HG02759 (cell line): ENCODE measurements around the gene LMF1.
"Not testable (repeated sequence)": the region's sequence is repeated elsewhere in the genome, so short reads cannot be mapped to it uniquely, and the experiment has no call there.

Experiments
- ATAC-seq: cut with Tn5 transposase; IDR thresholded peaks from one replicate; pipeline ENCODE4 v1.9.1; 2021; ENCODE audit warnings: mild to moderate bottlenecking, moderate library complexity; ENCODE audit not compliant: unreplicated experiment

The LMF1 gene

DNA sequence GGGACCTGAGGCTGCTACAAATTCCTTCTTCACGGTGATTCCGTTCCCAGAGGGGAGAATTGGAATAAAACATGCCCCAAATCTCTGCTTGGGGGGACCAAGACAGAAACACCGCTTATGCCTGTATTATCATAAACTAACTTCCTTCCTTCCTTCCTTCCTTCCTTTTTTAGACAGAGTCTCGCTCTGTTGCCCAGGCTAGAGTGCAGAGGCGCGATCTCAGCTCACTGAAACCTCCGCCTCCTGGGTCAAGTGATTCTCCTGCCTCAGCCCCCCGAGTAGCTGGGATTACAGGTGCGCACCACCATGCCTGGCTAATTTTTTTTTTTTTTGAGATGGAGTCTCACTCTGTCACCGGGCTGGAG is 150.8 kb downstream of the LMF1 start:
- ATAC-seq = not testable (repeated sequence)

DNA sequence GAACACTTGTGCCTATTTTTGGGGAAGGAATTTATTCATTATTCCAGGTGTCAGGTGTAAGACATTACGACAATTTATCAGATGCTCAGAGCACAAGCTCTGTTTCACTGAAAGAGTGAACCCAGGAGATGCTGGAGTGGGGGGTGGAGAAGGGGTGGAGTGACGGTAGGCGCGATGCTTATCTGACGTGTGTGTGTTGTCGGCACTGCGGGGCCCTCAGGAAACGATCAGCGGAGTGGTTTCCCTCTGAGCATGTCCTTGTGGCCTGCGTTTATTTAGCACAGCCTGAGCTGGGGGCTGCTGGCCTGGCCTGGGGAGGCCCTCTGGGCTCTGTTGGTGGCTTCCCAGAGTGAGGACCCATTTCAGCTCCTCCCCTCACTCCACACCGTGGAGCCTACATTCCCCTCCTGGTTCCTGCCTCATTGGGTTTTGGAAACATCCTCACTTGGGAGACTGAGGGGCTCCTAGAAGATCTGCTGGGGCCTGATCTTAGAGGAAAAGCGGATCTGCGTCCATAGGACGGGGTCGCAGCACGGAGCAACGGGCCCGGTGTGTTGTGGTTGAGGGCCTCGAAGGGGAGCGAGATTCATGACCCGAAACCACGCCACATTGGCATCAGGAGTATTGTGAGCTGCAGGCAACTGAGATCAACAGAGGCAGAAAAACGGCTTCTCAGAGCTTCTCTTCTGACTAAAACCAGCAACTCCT is 151.3 kb downstream of the LMF1 start:
- ATAC-seq = no peak

DNA sequence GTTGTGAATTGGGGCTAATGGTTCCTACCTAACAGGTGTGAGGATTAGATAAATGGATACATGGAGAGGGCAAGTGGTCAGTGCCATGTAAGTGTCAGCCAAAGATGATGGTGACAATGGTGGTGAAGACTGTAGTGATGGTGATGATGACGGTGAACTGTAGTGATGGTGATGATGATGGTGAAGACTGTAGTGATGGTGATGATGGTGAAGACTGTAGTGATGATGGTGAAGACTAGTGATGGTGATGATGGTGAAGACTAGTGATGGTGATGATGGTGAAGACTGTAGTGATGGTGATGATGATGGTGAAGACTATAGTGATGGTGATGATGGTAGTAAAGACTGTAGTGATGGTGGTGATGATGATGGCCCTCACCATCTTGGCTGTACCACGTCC is 152.2 kb downstream of the LMF1 start:
- ATAC-seq = no peak

DNA sequence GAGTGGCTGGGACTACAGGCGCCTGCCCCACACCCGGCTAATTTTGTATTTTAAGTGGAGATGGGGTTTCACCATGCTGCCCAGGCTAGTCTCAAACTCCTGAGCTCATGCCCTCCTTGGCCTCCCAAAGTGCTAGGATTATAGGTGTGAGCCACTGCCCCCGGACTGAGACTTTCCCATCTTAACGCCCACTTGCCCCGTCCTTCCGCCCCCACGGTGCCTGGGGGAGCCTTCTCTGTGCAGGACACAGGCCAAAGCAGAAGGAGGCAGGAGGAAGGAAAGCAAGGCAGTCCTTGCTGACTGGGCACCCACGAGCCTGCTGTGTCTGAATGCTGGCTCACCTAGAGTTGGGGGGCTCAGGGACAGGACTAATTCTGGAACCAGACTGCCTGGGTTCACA is 152.7 kb downstream of the LMF1 start:
- ATAC-seq = no peak

DNA sequence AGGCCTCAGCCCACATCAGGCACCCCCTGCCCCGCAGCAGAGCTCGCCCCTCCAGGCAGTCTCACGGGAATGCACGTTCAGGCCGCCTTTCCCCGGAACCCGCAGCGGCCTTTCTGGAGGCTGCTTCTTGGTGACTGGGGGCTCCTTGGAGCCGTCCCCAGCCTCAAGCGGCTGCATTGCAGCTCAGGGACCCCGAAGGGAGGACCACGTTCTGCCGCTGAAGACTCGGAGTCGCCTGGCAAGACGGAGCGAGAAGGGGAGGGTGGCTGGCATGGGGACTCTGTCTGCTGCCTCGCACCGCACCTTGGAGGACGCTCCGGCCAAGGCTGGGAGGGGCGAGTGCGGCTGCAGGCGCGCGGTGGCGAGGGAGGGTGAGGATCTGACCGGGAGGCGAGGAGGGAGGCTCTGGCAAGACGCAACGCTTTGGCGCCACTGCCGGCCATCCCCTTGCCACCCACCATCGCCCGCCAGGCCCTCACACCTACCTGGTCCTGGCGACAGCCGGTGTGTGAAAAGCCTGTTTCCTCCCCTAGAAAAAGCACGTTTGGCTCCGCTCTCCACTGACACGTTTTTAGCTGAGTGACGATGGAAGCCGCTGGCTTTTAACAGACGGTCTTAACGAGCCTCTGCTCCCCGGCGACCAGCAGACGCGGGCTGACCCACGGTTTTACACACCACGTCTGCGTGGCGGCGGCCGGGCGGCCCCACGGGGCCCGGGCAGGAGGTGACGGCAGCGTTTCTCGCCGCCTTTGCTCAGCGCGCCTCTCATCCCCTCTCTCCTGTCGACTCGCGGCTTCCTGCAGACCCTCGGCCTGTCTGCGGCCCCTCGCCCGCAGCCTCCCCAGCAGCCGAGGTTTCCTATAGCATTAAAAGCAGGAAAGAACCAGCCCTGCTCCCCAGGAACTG is 153.5 kb downstream of the LMF1 start:
- ATAC-seq = no peak

DNA sequence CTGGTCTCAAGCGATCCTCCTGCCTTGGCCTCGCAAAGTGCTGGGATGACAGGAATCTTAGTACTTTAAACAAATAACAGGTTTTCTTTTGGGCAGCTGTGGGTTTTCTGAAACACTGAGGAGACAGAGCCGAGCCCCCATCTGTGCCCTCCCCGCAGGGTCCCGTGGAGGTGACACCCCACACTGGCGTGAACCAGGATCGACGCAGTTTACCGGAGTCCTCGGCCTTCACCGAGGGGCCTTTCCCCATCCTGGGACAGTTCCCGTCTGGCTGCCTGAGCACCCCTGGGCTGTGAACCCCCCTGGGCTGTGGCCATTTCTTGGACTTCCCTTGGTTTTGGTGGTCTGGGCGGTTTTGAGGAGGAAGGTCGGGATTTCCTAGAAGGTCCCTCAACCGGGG is 154.9 kb downstream of the LMF1 start:
- ATAC-seq = no peak

DNA sequence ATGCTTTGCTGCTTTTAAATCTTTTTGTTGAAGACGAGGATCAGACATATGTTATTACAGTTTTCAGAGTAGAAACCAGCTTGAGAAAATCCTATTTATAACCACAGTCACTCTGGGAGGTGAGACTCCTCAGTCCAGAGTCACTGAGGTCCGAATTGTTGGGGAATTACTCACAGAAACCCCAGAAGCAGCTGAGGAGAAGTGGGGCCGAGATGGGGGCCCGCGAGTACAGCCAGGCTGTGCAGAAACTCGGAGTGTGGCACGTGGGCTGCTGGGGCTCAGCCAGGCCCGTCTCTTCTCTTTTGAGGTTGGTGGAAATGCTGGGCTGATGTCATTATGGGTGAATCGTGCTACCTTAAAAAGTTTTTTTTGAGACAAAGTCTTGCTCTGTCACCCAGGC is 155.8 kb downstream of the LMF1 start:
- ATAC-seq = no peak

DNA sequence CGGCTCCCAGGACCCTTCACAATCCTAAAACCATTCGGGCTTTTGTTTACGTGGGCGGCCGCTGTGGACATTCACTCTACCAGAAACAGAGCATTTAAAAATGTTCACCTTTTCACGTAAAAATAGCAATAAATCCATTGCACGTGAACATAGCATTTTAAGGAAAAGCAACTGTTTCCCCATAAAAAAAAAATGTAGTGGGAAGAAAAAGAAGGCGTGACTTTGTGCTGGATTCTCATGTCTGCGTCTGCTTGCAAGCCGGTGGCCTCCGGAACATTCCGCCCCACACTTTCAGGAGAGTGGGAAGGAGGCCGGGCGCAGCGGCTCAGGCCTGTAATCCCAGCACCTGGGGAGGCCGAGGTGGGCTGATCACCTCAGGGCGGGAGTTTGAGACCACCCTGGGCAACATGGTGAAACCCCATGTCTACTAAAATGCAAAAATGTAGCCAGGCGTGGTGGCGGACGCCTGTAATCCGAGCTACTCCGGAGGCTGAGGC is 156.8 kb downstream of the LMF1 start:
- ATAC-seq = no peak

DNA sequence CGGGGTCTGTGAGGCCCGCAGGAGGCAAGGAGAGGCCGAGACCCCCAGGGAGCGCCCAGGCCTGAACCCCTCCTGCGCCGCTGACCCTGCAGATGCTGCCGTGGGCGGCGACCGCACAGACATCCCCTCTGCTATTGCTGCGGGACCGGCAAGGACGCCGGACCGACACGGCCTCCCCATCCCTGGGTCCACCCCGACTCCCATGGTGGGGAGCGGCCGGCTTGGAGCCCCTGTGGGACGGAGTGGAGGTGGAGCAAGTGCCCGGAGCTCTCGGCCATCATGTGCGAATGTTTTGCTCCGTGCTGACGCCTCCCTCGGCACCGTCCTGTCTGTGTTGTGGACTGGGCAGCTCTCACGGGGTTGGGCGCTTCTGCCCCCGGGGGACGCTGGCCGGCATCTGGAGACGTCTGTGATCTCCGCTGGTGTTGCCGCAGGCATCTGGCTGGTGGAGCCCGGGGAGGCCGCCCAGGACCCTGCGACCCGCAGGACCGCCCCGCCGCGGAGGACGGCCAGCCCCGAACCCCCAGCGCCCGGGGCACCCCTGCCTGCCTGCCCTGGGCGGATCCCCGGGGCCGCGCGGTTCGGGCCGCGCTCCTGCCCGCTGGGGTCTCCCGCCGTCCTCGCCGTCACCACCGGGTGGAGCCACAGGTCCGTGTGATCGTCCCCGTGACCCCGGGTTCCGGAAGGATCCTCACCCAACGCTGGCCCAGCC is 157.4 kb downstream of the LMF1 start:
- ATAC-seq = no peak

DNA sequence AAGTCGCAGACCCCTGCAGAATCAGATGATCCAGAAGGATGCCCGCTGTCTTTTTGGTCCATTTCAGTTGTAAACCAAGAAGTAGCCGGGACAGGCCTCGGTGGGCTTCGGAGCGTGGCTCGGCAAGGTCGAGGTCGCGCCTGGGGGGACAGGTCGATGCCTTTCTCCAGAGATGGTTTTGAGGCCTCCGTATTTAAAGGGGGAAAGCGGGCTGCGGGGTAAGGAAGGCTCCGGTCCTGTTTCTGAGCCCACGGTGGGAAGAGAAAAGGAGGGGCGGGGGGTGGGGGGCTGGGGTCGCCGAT is 162.7 kb downstream of the LMF1 start:
- no peak for ATAC-seq

DNA sequence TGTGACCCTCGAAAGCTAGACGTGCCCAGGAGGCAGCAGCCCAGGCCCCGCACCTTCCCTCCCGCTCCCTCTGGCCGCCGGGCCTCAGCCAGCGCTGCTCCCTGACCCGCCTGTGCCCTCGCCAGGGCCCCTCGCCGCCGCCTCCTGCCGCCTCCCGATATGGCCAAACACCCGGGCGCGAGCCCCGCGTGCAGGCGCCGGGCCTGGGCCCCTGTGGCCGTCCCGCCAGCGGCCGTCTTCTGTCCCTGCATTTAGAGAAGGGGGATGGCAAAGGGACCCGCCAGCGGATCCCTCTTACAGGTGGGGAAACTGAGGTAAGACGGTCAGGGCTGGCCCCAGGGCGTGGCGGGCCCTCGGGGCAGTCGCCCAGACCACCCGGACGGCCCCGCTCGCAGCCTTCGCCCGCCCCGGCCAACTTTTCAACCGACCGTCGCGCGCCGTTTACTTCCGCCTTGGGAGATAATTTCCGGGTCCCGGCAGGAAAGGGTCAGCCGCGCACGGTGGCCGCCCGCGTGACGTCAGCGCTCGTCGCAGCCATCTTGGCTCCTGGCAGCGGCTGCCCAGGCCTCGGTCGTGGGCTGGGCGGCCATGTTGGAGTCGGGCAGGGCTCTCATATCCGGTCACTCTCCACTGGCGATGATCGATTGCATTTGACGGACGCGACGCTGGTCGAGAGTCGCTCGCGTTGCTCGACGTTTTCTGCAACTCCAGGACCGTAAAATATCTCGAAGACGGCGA is 163.3 kb downstream of the LMF1 start:
- ATAC-seq = peak; percentile 83

DNA sequence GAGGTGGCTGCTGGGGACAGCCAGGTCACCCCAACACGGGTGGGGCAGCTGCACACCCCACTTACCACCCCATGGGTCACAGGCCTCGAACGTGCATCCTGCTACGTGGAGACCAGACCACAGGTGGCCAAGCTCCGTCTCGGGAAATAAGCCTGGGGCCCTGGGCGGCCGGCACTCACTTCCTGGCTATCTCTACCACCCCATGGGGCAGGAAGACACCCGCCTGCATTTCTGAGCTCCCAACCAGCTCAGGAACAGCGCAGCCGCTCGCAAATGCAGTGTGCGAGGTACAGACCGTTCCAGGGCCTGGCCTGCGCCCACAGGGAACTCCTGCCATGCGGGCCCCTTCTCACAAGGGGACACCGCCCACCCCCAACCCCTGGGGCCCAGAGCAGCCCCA is 165.3 kb downstream of the LMF1 start:
- ATAC-seq = no peak

DNA sequence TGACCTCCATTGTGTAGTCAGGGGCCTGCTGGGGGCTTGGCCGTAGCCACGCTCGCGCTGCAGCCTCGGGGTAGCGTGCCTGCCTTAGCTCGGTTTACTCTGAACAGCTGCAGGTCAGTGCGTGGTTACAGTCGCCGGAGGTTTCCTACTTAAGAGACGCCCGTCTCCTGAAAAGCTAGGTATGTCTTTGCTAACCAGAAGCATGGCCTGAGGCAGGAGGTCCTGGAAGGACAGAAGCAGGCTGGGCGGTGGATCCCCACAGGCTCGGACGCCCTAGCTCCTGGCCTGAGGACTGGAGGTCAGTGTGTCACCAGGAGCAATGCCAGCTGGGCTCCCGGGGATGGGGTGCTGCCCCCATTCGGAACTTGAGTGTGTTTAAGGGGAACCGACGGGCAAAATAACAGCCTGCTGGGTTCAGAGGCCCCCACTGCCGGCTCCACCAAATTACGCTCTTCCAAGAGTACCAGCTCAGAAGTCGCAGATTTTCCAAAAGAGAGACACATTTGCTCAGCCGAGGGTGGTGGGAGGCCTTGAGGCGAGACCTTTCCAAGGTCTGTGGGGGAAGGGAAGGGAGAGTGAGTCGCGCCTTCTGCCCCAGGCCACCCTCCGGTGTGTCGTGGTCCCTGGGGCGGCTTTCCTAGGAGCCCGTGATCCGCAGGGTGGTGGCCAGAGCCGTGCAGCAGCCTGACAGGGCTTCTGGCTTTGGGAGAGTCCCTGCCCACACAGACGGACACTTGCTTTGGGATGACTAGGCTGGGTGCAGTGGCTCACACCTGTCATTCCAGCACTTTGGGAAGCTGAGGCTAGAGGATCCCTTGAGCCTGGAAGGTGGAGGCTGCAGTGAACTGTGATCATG is 166.4 kb downstream of the LMF1 start:
- no peak for ATAC-seq

DNA sequence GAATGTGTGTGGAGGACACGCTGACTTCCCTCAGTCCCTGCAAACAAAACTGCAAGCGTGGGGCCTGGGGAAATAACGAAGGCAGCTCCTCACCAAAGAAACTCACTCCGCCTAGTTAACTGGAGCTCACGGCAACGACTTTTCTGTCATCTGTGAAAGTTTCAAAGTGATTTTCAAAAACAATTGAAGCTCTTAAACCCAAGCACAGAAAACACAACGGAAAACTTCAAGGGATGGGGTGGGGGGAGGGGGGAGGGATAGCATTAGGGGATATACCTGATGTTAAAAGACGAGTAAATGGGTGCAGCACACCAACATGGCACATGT is 167.1 kb downstream of the LMF1 start:
- no peak for ATAC-seq
